Measurements from ENCODE around the gene NHLRC3. TPM values are rescaled to one million over a fixed set of nuclear protein-coding genes. Genes with fewer than 3 reads are reported as not detected.

NHLRC3 gene, protein sequence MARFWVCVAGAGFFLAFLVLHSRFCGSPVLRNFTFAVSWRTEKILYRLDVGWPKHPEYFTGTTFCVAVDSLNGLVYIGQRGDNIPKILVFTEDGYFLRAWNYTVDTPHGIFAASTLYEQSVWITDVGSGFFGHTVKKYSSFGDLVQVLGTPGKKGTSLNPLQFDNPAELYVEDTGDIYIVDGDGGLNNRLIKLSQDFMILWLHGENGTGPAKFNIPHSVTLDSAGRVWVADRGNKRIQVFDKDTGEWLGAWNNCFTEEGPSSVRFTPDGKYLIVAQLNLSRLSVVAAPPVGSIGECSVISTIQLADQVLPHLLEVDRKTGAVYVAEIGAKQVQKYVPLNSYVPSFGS
- total RNA-seq: 5.5 and 15.3 TPM in 2 replicates

DNA sequence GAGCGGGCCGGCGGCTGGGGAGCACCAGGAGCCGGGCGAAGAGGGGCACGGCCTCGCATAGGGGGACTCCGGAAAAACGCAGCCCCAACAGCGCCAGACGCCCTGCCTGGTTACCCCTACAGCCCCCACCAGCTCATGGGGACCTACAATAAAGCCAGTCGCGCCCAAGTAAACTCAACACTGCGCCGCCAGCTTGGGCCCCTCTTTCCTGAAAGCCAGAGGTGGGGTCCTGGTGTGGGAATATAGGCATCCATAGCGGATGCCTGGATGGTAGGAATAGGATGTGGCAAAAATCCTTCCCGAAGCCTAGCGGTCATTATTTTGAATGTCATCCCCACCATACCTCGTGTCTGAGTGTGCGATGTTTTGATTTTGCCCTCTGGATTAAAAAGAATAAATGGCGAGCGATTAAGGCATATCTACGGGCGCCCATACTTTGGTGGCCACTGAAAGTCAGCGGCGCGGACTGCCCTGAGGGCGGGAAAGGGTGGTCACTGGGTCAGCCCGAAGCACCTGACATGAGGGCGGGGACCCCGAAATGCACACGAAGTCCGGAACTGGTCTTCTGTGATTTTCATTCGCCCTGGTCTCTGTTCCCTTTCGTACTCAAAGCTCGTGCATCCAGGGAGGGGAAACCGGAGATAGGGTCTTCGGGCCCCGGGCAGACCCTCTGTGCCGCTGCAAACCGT is at the start of gene NHLRC3, which contains the start of gene PROSER1:
Gene NHLRC3, plus strand, starts transcription at position 577 of the 689 bp plus-strand sequence. CDS start 184 bp downstream, outside the sequence.
Gene PROSER1, minus strand, starts transcription at position 210 of the 689 bp plus-strand sequence. CDS start 847 bp downstream, outside the sequence.

GRCh38 chr13:38990693-38991092 is 47.6 kb upstream of the NHLRC3 start, which contains the start of gene STOML3:
Gene STOML3 (minus strand): TSS chr13:38990831. CDS start chr13:38990721, 110 bp downstream.

Other genes starting within 250 kb of the NHLRC3 start
- not detected in 2 replicates for gene STOML3, start 47.6 kb upstream of the NHLRC3 start, total RNA-seq
- gene PROSER1, start 367 bp upstream of the NHLRC3 start, total RNA-seq: 8.8 and 16.1 TPM in 2 replicates